Measurements from ENCODE around the gene SRPK2. TPM values are rescaled to one million over a fixed set of nuclear protein-coding genes. Genes with fewer than 3 reads are reported as not detected.

The SRPK2 gene
- total RNA-seq, 4 donors from 2014 or later: 61.7 to 89.1 (median 78.4) TPM

DNA sequence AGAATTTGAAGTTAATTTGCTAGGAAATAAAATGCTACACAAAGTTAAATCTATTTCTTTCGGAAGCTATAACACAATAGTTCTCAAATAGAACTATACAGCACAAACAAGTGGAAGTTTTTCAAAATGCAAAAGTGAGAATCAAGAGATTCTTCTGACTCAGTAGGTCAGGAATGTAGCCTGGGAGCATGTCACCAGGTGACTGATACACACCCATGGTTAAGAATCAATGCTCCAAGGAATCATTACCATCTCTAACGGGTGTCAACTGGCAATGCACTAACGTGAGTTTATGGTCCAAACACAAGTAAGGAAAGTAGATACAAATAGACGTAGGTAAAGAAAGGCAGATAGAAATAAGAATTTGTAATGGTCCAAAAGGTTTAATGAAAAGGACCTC lies 170.5 kb downstream of the SRPK2 start:
- Histone ChIP-seq H3K4me3 (no peak overlapping the region), H3K4me1 (peaks cover 21% of the 10 kb centered on the region), H3K27me3 (no peaks in the 10 kb centered on the region), H3K9me3 (no peaks in the 10 kb centered on the region), H3K36me3 (no peaks in the 10 kb centered on the region), H3K27ac (peak overlapping the region; percentile 63)
- WGBS: 59% methylated on average over 4 of the region's 4 CpGs
- no peak for DNase-seq (ENCODE audit: low spot score in 2 of 2)
- TF ChIP-seq, protein P1, sequence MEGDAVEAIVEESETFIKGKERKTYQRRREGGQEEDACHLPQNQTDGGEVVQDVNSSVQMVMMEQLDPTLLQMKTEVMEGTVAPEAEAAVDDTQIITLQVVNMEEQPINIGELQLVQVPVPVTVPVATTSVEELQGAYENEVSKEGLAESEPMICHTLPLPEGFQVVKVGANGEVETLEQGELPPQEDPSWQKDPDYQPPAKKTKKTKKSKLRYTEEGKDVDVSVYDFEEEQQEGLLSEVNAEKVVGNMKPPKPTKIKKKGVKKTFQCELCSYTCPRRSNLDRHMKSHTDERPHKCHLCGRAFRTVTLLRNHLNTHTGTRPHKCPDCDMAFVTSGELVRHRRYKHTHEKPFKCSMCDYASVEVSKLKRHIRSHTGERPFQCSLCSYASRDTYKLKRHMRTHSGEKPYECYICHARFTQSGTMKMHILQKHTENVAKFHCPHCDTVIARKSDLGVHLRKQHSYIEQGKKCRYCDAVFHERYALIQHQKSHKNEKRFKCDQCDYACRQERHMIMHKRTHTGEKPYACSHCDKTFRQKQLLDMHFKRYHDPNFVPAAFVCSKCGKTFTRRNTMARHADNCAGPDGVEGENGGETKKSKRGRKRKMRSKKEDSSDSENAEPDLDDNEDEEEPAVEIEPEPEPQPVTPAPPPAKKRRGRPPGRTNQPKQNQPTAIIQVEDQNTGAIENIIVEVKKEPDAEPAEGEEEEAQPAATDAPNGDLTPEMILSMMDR (IDR thresholded peaks at IDR 0.05): no peak
- TF ChIP-seq POLR2AphosphoS5 (IDR thresholded peaks at IDR 0.05): no peak
- TF ChIP-seq POLR2A (IDR thresholded peaks at IDR 0.05): no peak
- TF ChIP-seq EP300 (IDR thresholded peaks at IDR 0.05): no peak

DNA sequence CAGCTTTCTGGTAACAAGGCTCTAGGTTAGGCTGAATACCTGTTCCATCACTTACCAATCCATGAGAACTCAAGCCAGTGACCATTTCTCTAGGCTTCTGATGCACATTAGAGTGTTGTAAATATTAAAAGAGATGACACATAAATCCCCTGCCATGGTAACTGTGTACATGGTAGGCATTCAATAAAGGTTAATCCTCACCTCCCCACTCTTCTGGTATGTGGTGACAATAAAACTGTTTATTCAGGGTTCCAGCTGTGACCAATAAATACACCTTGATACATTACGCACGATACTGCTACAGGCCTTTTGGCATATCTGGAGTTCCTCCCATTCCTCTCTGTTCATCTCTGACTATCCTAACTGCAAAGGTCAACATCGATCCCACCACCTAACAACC lies 171.9 kb downstream of the SRPK2 start:
- no peak for DNase-seq (ENCODE audit: low spot score in 2 of 2)
- no peak overlapping the region for H3K4me3 ChIP-seq
- 61% methylated on average over 3 of the region's 3 CpGs for WGBS
- H3K27ac ChIP-seq: peak overlapping the region; percentile 63
- no peaks in the 10 kb centered on the region for H3K27me3 ChIP-seq
- no peaks in the 10 kb centered on the region for H3K9me3 ChIP-seq
- no peaks in the 10 kb centered on the region for H3K36me3 ChIP-seq
- TF ChIP-seq POLR2AphosphoS5 (IDR thresholded peaks at IDR 0.05): no peak
- TF ChIP-seq, protein P1 (IDR thresholded peaks at IDR 0.05): no peak
- no peak for TF ChIP-seq POLR2A (IDR thresholded peaks at IDR 0.05)
- TF ChIP-seq EP300 (IDR thresholded peaks at IDR 0.05): no peak
- peaks cover 17% of the 10 kb centered on the region for H3K4me1 ChIP-seq

DNA sequence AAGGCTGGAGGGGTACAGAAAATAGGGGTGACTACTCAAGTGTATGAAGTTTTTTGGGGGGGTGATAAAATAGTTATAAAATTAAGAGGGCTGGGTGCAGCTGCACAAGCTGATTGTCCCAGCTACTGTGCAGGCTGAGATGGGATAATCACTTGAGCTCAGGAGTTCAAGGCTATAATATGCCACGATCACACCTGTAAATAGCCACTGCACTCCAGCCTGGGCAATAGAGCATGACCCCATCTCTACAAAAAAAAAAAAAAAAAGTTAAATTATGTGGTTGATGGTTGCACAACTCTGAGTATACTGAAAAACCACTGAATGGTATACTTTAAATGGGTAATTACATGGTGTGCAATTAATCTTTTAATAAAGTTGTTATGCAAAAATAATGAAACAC lies 172.9 kb downstream of the SRPK2 start:
- Histone ChIP-seq H3K4me3 (no peak overlapping the region), H3K36me3 (no peaks in the 10 kb centered on the region), H3K4me1 (peaks cover 20% of the 10 kb centered on the region), H3K27me3 (no peaks in the 10 kb centered on the region), H3K27ac (no peak overlapping the region), H3K9me3 (no peaks in the 10 kb centered on the region)
- no peak for TF ChIP-seq EP300 (IDR thresholded peaks at IDR 0.05)
- no peak for TF ChIP-seq POLR2AphosphoS5 (IDR thresholded peaks at IDR 0.05)
- TF ChIP-seq POLR2A (IDR thresholded peaks at IDR 0.05): no peak
- TF ChIP-seq, protein P1 (IDR thresholded peaks at IDR 0.05): no peak
- DNase-seq (ENCODE audit: low spot score in 2 of 2): no peak
- WGBS: 100% methylated on average over 1 of the region's 1 CpG

DNA sequence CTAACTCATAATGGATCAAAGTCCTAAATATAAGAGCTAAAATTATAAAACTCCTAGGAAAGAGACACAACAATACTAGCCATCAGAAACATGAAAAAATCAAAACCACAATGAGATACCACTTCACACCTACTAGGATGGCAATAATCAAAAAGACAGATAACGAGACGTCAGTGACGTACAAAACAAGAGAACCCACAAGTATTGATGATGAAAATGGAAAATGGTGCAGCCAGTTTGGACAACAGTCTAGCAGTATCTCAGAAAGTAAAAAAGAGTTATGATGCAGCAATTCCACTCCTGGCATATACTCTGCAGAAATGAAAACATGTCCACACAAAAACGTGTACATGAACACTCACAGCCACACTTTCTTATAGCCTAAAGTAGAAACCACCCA lies 173.5 kb downstream of the SRPK2 start:
- no peak overlapping the region for H3K27ac ChIP-seq
- no peak overlapping the region for H3K4me3 ChIP-seq
- TF ChIP-seq POLR2AphosphoS5 (IDR thresholded peaks at IDR 0.05): no peak
- TF ChIP-seq, protein P1 (IDR thresholded peaks at IDR 0.05): no peak
- TF ChIP-seq EP300 (IDR thresholded peaks at IDR 0.05): no peak
- TF ChIP-seq POLR2A (IDR thresholded peaks at IDR 0.05): no peak
- peaks cover 26% of the 10 kb centered on the region for H3K4me1 ChIP-seq
- no peaks in the 10 kb centered on the region for H3K36me3 ChIP-seq
- DNase-seq (ENCODE audit: low spot score in 2 of 2): no peak
- H3K9me3 ChIP-seq: no peaks in the 10 kb centered on the region
- 89% methylated on average over 4 of the region's 4 CpGs for WGBS
- H3K27me3 ChIP-seq: no peaks in the 10 kb centered on the region

DNA sequence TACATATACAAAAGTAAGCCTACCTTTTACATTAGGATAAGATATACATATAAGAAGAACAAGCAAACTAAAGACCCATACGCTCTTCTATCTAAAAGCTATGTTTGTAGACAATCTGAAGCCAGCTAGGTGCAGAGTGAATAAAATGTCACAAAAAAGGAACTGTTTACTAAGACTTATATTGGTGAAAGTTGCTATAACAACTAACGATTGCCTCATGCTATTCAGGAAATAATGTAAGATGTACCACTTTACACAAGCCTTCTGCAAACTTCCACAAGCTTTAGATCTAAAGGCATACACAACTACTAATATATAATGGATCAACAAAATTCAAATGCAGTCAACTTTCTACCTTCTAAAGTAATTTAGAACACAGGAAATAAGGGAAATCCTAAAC lies 175.1 kb downstream of the SRPK2 start:
- no peaks in the 10 kb centered on the region for H3K27me3 ChIP-seq
- DNase-seq (ENCODE audit: low spot score in 2 of 2): no peak
- H3K27ac ChIP-seq: no peak overlapping the region
- no peaks in the 10 kb centered on the region for H3K36me3 ChIP-seq
- TF ChIP-seq POLR2AphosphoS5 (IDR thresholded peaks at IDR 0.05): no peak
- TF ChIP-seq EP300 (IDR thresholded peaks at IDR 0.05): no peak
- TF ChIP-seq POLR2A (IDR thresholded peaks at IDR 0.05): no peak
- TF ChIP-seq, protein P1 (IDR thresholded peaks at IDR 0.05): no peak
- 67% methylated on average over 2 of the region's 2 CpGs for WGBS
- peaks cover 26% of the 10 kb centered on the region for H3K4me1 ChIP-seq
- no peak overlapping the region for H3K4me3 ChIP-seq
- H3K9me3 ChIP-seq: no peaks in the 10 kb centered on the region

Data from suprapubic skin (tissue), 4 donors.